Endothelial cell of umbilical vein (primary cell): Measurements from ENCODE around the gene STAT5B. TPM values are rescaled to one million over a fixed set of nuclear protein-coding genes. Genes with fewer than 3 reads are reported as not detected.

Experiments
- BruUV-seq: library from RNA; stranded (reverse); fragments of 400-500 nt; replicated peaks from 2 replicates; lab custom pipeline; 2021; lab: Mats Ljungman, UMichigan
- CTCF ChIA-PET: fragments of 300-600, 350-600 bp; sonication (Branson Sonifier 250); formaldehyde crosslinking; loops from one replicate; lab custom pipeline; 2021; ENCODE audit warnings: antibody characterized with exemption, inconsistent platforms; lab: Charles Lee
- POLR2A ChIA-PET: fragments of 300-600, 350-600 bp; sonication (Branson Sonifier 250); formaldehyde crosslinking; loops from one replicate; lab custom pipeline; 2021; ENCODE audit warnings: antibody characterized with exemption, inconsistent platforms; lab: Charles Lee
- DNase-seq: peaks from one replicate; pipeline ENCODE4 v3.0.0-alpha.2; 2011; ENCODE audit warnings: low read depth, low spot score
- FAIRE-seq: peaks from 2 replicates; lab custom pipeline; 2011; peaks lifted over from hg19 to GRCh38; lab: Jason Lieb, UNC
- H2AFZ ChIP-seq: 2 replicates; pipeline ENCODE4 v1.6.0; 2012; ENCODE audit warnings: low read depth, low read length, control low read depth, inconsistent platforms
- H3K27ac ChIP-seq: 2 replicates; pipeline ENCODE4 v1.5.1; 2011; ENCODE audit warnings: low read depth, mild to moderate bottlenecking, control low read depth, low read length, moderate library complexity; ENCODE audit not compliant: insufficient read depth
- H3K27me3 ChIP-seq, 2 experiments: 2 replicates each; pipeline versions ENCODE4 v1.6.0 to v1.6.1; 2011; ENCODE audit warnings: low read length in 2 of 2, mixed read lengths in 1 of 2; ENCODE audit not compliant: control insufficient read depth in 2 of 2, insufficient read depth in 2 of 2
- H3K36me3 ChIP-seq, 2 experiments: 2 replicates in 1 of 2; 3 replicates in 1 of 2; pipeline ENCODE4 v1.5.1; 2011; ENCODE audit warnings: low read length in 2 of 2, mild to moderate bottlenecking in 1 of 2, moderate library complexity in 1 of 2; ENCODE audit not compliant: control insufficient read depth in 2 of 2, insufficient read depth in 2 of 2; ENCODE audit errors: extremely low read depth in 1 of 2
- H3K4me1 ChIP-seq: 3 replicates; pipeline ENCODE4 v1.5.1; 2011; ENCODE audit warnings: mild to moderate bottlenecking, low read length; ENCODE audit not compliant: control insufficient read depth, insufficient read depth; ENCODE audit errors: extremely low read depth
- H3K4me2 ChIP-seq: 2 replicates; pipeline ENCODE4 v1.6.1; 2011; ENCODE audit warnings: low read length, control low read depth, mixed read lengths; ENCODE audit not compliant: insufficient read depth
- H3K4me3 ChIP-seq, 3 experiments: fragments of 200-600 bp in 1 of 3; sonication (generic), shearing (Covaris generic) in 1 of 3; replicated peaks in 1 of 3; 2 replicates each; pipeline ENCODE4 v1.5.1; 2011 to 2016; ENCODE audit warnings: control low read depth in 3 of 3, low read length in 3 of 3, mild to moderate bottlenecking in 2 of 3, inconsistent platforms in 1 of 3, low read depth in 1 of 3, moderate library complexity in 1 of 3; ENCODE audit not compliant: insufficient read depth in 1 of 3
- H3K79me2 ChIP-seq: 2 replicates; pipeline ENCODE4 v1.6.0; 2012; ENCODE audit warnings: low read length, inconsistent platforms; ENCODE audit not compliant: control insufficient read depth, insufficient read depth
- H3K9ac ChIP-seq: replicated peaks from 2 replicates; pipeline ENCODE3; 2011; ENCODE audit warnings: low read length, control low read depth; ENCODE audit not compliant: insufficient read depth; ENCODE audit errors: extremely low read depth
- H3K9me1 ChIP-seq: replicated peaks from 3 replicates; pipeline ENCODE4 v1.6.0; 2011; ENCODE audit warnings: mild to moderate bottlenecking, low read length; ENCODE audit not compliant: control insufficient read depth, insufficient read depth; ENCODE audit errors: extremely low read depth
- H3K9me3 ChIP-seq: replicated peaks from 2 replicates; pipeline ENCODE4 v1.5.1; 2012; ENCODE audit warnings: low read length, inconsistent platforms; ENCODE audit not compliant: control insufficient read depth, insufficient read depth
- H4K20me1 ChIP-seq: replicated peaks from 2 replicates; pipeline ENCODE3; 2011; ENCODE audit warnings: mild to moderate bottlenecking, low read length; ENCODE audit not compliant: control insufficient read depth, insufficient read depth; ENCODE audit errors: extremely low read depth
- EZH2 ChIP-seq: IDR thresholded peaks from 2 replicates; pipeline ENCODE4 v1.6.1; 2012; ENCODE audit warnings: borderline replicate concordance, low read depth, mild to moderate bottlenecking, moderate library complexity, low read length, inconsistent platforms; ENCODE audit not compliant: severe bottlenecking
- FOS ChIP-seq: IDR thresholded peaks from 2 replicates; pipeline ENCODE4 v1.6.1; 2011; ENCODE audit warnings: mild to moderate bottlenecking, low read length, moderate library complexity, borderline replicate concordance; ENCODE audit not compliant: insufficient read depth
- GATA2 ChIP-seq: IDR thresholded peaks from 2 replicates; pipeline ENCODE4 v1.7.0; 2011; ENCODE audit warnings: low read depth, mild to moderate bottlenecking, moderate library complexity, mixed read lengths, low read length; ENCODE audit not compliant: insufficient read length, insufficient read depth
- JUN ChIP-seq: IDR thresholded peaks from 2 replicates; pipeline ENCODE4 v1.6.1; 2011; ENCODE audit warnings: borderline replicate concordance, low read depth; ENCODE audit not compliant: insufficient read length, insufficient read depth
- MYC ChIP-seq: IDR thresholded peaks from one replicate; pipeline ENCODE4 v1.6.1; 2011; ENCODE audit warnings: mild to moderate bottlenecking, low read depth, low read length
- POLR2A ChIP-seq: IDR thresholded peaks from 2 replicates; pipeline ENCODE4 v1.6.1; 2012; ENCODE audit warnings: low read depth, mild to moderate bottlenecking, control low read depth, low read length
- POLR2AphosphoS5 ChIP-seq: IDR thresholded peaks from 2 replicates; pipeline ENCODE4 v1.6.1; 2012; ENCODE audit warnings: low read depth, mild to moderate bottlenecking, control low read depth, low read length, moderate library complexity; ENCODE audit not compliant: insufficient read depth
- dilution Hi-C: fragments of 300-500 bp; cut with MboI; formaldehyde crosslinking; loops from one replicate; pipeline ENCODE4 v1.15.0; 2019; ENCODE audit warnings: low sequenced_read_pairs; ENCODE audit not compliant: extremely low pct_ligation_motif_present
- intact Hi-C: fragments of 100-400 bp; cut with micrococcal nuclease; formaldehyde crosslinking; loops from one replicate; pipeline ENCODE4 v1.10.0; 2022
- polyA plus RNA-seq, 4 experiments: library from polyadenylated mRNA; depleted of rRNA in 3 of 4; stranded (reverse) in 3 of 4; unstranded in 1 of 4; fragments of >200 nt; gene quantifications; 2 replicates each; pipeline versions ENCODE4 v1.2.1 to v1.2.3, GENCODE V29; 2011 to 2012; ENCODE audit warnings: missing spikeins in 1 of 4
- total RNA-seq: library from RNA; stranded (reverse); gene quantifications from 2 replicates; pipeline ENCODE4 v1.2.3, GENCODE V29; 2021
- TF ChIP-seq, protein P1 (sequence below), 2 donors: IDR thresholded peaks; 1 replicate in 1 of 2; 2 replicates in 1 of 2; pipeline ENCODE4 v1.5.1; 2011; ENCODE audit warnings: low read length in 2 of 2, mild to moderate bottlenecking in 2 of 2, moderate library complexity in 2 of 2, control low read depth in 1 of 2, inconsistent platforms in 1 of 2, low read depth in 1 of 2; ENCODE audit not compliant: insufficient read depth in 1 of 2; ENCODE audit errors: extremely low read depth in 1 of 2
- TF ChIP-seq, protein P2 (sequence below): IDR thresholded peaks from 2 replicates; pipeline ENCODE4 v1.6.1; 2011; ENCODE audit not compliant: insufficient read depth, insufficient read length

STAT5B gene
- total and polyA plus RNA-seq, 2 donors (not counting 3 experiments of a cell fraction or from before 2014, with no cell fraction given) = 43.3 to 53.7 TPM

DNA sequence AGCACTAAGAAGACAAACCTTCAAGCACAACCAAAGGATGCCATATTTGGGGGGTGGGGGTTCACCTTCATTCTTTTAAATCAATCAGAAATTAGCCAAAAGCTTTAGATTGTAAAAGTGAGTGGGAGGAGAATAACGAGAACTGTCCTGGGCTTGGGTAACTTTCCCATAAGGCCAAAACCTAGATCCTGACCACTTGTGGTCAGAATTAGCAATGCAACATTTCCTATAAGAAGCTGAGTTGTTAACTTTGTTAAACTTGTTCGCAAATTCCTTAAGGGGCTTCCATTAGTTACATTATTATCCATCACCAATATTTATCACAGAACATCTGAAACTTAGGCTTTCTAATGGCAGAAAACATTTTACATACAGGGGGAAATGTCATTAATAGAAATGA is 25.1 kb downstream of the STAT5B start:
- DNase-seq (peak; percentile 41), FAIRE-seq (no peak)
- H3K9me3 ChIP-seq = no peaks in the 10 kb centered on the region
- H3K4me2 ChIP-seq = no peak overlapping the region
- peaks cover 43% of the 10 kb centered on the region for H3K4me1 ChIP-seq
- intact Hi-C loops (no loop called here), dilution Hi-C loops (no loop called here)
- no peaks in the 10 kb centered on the region for H3K27me3 ChIP-seq
- ChIA-PET CTCF (interaction anchor here (0.5 to 7.7 kb wide), 17 partner anchors 9 to 277 kb away, joined by 3 to 107 read pairs (median 3); partner anchors contain the start of genes GHDC and STAT5B), POLR2A (no interaction called here)
- no peak overlapping the region for H3K4me3 ChIP-seq
- H4K20me1 ChIP-seq = no peaks in the 10 kb centered on the region
- peaks cover 41% of the 10 kb centered on the region for H3K79me2 ChIP-seq
- no peaks in the 10 kb centered on the region for H3K9me1 ChIP-seq
- no TSS peak for BruUV-seq
- H3K36me3 ChIP-seq = no peaks in the 10 kb centered on the region
- no peak overlapping the region for H2AFZ ChIP-seq
- no peak overlapping the region for H3K9ac ChIP-seq
- peak overlapping the region; percentile 11 for H3K27ac ChIP-seq
- no peak for TF ChIP-seq MYC
- TF ChIP-seq, protein P1, sequence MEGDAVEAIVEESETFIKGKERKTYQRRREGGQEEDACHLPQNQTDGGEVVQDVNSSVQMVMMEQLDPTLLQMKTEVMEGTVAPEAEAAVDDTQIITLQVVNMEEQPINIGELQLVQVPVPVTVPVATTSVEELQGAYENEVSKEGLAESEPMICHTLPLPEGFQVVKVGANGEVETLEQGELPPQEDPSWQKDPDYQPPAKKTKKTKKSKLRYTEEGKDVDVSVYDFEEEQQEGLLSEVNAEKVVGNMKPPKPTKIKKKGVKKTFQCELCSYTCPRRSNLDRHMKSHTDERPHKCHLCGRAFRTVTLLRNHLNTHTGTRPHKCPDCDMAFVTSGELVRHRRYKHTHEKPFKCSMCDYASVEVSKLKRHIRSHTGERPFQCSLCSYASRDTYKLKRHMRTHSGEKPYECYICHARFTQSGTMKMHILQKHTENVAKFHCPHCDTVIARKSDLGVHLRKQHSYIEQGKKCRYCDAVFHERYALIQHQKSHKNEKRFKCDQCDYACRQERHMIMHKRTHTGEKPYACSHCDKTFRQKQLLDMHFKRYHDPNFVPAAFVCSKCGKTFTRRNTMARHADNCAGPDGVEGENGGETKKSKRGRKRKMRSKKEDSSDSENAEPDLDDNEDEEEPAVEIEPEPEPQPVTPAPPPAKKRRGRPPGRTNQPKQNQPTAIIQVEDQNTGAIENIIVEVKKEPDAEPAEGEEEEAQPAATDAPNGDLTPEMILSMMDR (IDR thresholded peaks at IDR 0.05; ENCODE audit: extremely low read depth in 1 of 2, insufficient read depth in 1 of 2, low read depth in 1 of 2, low read length in 2 of 2) = peak in 1 of 2 donors; percentile 16

DNA sequence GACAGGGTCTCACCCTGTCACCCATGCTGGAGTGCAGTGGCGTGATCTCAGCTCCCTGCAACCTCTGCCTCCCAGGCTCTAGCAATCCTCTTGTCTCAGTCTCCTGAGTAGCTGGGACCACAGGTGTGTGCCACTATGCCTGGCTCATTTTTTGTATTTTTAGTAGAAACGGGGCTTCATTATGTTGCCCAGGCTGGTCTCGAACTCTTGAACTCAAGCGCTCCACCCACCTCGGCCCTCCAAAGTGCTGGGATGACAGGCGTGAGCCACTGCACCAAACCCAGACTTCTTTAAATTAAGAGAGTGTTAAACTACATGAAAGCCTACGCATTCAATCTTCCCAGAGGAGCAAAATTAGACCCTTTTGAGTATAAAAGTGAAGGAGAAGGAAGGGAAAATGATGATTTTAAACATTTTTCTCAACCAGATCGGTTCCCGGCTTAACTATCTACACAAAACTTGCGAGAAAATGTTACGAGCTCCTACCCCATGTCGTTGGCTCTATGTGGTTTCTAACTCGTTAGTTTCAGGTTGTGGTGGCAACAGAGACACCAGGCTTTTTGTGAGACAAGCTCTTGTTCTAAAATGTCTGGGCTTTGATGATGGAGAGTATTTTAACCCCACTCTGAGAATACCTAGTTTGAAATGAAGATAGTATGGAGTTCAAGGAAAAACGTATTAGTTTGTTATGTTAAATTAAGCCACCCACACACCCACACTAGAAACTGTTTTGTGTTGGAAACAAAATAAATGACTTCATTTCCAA is 26.3 kb downstream of the STAT5B start:
- no peaks in the 10 kb centered on the region for H3K9me1 ChIP-seq
- H3K27ac ChIP-seq = no peak overlapping the region
- intact Hi-C loops = no loop called here
- no peak for TF ChIP-seq EZH2
- TF ChIP-seq MYC = no peak
- TF ChIP-seq, protein P1 (IDR thresholded peaks at IDR 0.05; ENCODE audit: extremely low read depth in 1 of 2, insufficient read depth in 1 of 2, low read depth in 1 of 2, low read length in 2 of 2) = no peak
- no peak for TF ChIP-seq GATA2
- TF ChIP-seq, protein P2, sequence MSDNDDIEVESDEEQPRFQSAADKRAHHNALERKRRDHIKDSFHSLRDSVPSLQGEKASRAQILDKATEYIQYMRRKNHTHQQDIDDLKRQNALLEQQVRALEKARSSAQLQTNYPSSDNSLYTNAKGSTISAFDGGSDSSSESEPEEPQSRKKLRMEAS = no peak
- TF ChIP-seq FOS = no peak
- no peak for TF ChIP-seq JUN
- no peak for TF ChIP-seq POLR2A
- no peak for TF ChIP-seq POLR2AphosphoS5
- H4K20me1 ChIP-seq = no peaks in the 10 kb centered on the region
- peaks cover 41% of the 10 kb centered on the region for H3K79me2 ChIP-seq
- dilution Hi-C loops = no loop called here
- ChIA-PET CTCF (interaction anchor here (1.6 to 7.7 kb wide), 3 partner anchors 21 to 157 kb away, joined by 3 to 107 read pairs (median 7); no protein-coding TSS in a partner anchor), POLR2A (no interaction called here)
- no TSS peak for BruUV-seq
- H3K4me1 ChIP-seq = peaks cover 43% of the 10 kb centered on the region
- DNase-seq = no peak
- H3K9ac ChIP-seq = no peak overlapping the region
- no peak overlapping the region for H3K4me2 ChIP-seq
- no peaks in the 10 kb centered on the region for H3K27me3 ChIP-seq
- no peak overlapping the region for H3K4me3 ChIP-seq
- no peaks in the 10 kb centered on the region for H3K9me3 ChIP-seq
- no peaks in the 10 kb centered on the region for H3K36me3 ChIP-seq
- no peak overlapping the region for H2AFZ ChIP-seq
- FAIRE-seq = no peak
